ENCODE measurements around the gene REXO2. TPM values are rescaled to one million over a fixed set of nuclear protein-coding genes. Genes with fewer than 3 reads are reported as not detected.
A peak's percentile ranks its signal among the peaks of the same experiment; 100 is the strongest.

Gene REXO2
- total RNA-seq: 71.4 to 83.5 TPM (median 77.2 TPM) in 3 replicates

DNA sequence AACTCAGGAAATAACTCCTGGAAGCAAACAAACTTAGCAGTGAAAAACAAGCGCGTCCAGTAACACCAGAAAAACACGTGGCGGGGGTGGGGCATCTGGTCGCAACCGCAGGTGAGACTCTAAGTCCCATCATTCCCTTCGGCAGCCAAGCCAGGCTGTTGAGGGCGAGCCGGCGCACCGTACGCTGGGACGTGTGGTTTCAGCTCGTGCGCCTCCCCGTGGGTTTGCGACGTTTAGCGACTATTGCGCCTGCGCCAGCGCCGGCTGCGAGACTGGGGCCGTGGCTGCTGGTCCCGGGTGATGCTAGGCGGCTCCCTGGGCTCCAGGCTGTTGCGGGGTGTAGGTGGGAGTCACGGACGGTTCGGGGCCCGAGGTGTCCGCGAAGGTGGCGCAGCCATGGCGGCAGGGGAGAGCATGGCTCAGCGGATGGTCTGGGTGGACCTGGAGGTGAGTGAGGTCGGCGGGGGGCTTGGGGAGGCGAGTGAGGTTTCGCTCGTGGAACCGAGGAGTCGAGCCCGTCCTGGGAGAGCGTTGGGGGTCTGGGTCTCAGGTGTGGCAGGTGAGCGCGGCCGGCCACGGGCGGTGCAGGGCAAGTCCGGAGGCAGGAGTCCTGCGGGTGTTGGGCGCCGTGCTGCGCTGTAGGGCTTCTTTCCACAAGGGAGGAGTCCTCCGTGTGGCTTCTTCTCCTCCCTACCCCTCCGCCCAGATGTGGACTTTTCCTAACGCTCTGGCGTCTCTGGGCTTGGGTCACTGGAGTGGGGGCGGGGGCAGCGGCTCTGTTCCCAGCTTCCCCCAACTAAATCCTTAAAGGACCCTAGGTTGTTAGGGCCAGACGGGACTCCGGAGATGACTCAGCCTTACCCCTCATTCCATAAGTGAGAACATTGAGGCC, at the start of gene REXO2:
TSS of gene REXO2 (plus strand) at position 239 of the 892 bp plus-strand sequence. CDS start at position 301, 62 bp downstream.
- TF ChIP-seq, protein P1, sequence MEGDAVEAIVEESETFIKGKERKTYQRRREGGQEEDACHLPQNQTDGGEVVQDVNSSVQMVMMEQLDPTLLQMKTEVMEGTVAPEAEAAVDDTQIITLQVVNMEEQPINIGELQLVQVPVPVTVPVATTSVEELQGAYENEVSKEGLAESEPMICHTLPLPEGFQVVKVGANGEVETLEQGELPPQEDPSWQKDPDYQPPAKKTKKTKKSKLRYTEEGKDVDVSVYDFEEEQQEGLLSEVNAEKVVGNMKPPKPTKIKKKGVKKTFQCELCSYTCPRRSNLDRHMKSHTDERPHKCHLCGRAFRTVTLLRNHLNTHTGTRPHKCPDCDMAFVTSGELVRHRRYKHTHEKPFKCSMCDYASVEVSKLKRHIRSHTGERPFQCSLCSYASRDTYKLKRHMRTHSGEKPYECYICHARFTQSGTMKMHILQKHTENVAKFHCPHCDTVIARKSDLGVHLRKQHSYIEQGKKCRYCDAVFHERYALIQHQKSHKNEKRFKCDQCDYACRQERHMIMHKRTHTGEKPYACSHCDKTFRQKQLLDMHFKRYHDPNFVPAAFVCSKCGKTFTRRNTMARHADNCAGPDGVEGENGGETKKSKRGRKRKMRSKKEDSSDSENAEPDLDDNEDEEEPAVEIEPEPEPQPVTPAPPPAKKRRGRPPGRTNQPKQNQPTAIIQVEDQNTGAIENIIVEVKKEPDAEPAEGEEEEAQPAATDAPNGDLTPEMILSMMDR (IDR thresholded peaks at IDR 0.05; ENCODE audit: unreplicated experiment): no peak
- DNase-seq (ENCODE audit: low spot score in 2 of 2, unreplicated experiment in 2 of 2): peak; percentile 78 to 92
- Mint-ChIP-seq H3K27me3 (ENCODE audit: low read depth) (no peaks in the 10 kb centered on the region), H3K4me3 (peak within 1 kb of the TSS; percentile 99), H3K9me3 (no peaks in the 10 kb centered on the region), H3K4me1 (peaks cover 40% of the 10 kb centered on the region), H3K27ac (peak within 1 kb of the TSS; percentile 99), H3K36me3 (peaks cover 10% of the 10 kb centered on the region)

DNA sequence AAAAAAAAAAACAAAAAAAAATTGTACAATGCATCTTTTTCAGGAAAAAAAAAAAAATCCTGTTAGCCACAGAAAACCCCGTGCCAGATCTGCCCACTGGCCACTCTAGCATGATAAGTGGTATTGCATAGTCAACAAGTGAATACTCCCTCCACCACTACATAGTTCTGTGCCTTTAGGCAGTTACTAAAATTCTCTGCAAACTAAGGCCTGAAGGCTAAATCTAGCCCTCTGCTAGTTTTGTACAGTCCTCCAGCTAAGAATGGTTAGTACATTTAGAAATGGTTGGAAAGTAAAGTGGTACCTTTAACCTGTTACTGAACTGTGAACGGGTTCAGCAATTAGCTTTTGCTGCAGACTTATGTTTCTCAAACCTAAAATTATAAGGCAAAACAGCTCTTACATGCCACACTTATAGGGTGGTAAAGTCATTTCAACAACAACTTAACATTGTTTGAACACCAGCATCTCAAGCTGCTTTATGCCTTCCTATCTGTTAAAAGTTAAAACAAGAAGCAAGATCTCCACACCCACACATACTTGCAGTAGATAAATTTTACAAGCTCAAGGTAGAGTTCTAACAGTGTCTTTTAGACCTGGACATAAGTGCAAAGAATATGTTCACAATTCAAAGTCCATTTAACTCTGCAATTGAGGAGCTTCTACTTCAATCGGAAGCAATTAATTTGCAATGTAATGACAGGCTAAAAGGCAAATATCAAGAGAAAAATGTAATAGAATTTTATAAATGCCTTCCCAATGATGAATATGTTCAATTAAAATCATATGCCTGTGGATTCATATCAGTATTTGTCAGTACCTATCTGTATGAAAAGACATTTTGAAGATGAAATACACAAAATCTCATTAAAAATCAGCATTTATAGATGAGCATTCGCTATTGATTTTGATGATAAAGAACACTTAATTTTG, 46.3 kb upstream of the REXO2 start:
- Mint-ChIP-seq H3K36me3 (no peaks in the 10 kb centered on the region), H3K27ac (no peak overlapping the region), H3K4me1 (peaks cover 9% of the 10 kb centered on the region), H3K9me3 (no peaks in the 10 kb centered on the region), H3K4me3 (no peak overlapping the region), H3K27me3 (ENCODE audit: low read depth) (no peaks in the 10 kb centered on the region)
- no peak for DNase-seq (ENCODE audit: low spot score in 2 of 2, unreplicated experiment in 2 of 2)
- TF ChIP-seq, protein P1 (IDR thresholded peaks at IDR 0.05; ENCODE audit: unreplicated experiment): no peak

DNA sequence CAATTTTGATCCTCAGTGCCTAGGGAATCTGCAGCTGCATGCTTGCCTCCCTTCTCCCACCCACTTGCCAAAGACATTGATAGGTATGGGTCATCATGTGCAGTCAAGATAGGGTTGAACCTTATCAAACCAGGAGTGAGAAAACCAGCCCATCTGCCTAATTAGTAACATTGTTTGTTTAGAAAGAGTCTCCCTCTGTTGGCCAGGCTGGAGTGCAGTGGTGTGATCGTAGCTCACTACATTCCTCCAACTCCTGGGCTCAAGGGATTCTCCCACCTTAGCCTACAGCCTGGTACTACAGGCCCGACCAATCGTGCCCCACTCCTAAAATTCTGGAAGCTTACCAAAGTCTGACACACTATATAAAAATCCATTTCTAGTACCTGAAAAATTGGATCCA, 43.5 kb upstream of the REXO2 start:
- Mint-ChIP-seq H3K4me3 (no peak overlapping the region), H3K27ac (no peak overlapping the region), H3K4me1 (peaks cover 26% of the 10 kb centered on the region), H3K36me3 (no peaks in the 10 kb centered on the region), H3K27me3 (ENCODE audit: low read depth) (no peaks in the 10 kb centered on the region), H3K9me3 (no peaks in the 10 kb centered on the region)
- DNase-seq (ENCODE audit: low spot score in 2 of 2, unreplicated experiment in 2 of 2): no peak
- TF ChIP-seq, protein P1 (IDR thresholded peaks at IDR 0.05; ENCODE audit: unreplicated experiment): no peak

DNA sequence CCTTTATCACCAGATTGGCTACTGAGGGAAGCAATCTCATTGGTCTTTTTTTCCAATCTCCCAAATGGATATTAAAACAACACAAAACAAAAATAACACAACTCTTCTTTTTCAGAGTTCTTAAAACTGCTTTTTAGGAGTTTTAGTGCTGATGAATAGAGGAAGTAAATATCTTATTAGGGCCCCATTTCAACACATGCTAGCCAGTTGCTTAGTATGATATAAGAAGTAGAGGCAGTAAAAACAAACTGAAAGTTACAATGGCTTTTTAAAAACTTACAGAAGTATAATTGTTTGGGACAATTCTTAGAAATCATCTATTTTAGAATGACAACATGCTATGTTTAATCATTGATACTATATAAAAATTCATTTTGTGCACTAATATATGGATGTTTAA, 42.4 kb upstream of the REXO2 start:
- TF ChIP-seq, protein P1 (IDR thresholded peaks at IDR 0.05; ENCODE audit: unreplicated experiment): no peak

DNA sequence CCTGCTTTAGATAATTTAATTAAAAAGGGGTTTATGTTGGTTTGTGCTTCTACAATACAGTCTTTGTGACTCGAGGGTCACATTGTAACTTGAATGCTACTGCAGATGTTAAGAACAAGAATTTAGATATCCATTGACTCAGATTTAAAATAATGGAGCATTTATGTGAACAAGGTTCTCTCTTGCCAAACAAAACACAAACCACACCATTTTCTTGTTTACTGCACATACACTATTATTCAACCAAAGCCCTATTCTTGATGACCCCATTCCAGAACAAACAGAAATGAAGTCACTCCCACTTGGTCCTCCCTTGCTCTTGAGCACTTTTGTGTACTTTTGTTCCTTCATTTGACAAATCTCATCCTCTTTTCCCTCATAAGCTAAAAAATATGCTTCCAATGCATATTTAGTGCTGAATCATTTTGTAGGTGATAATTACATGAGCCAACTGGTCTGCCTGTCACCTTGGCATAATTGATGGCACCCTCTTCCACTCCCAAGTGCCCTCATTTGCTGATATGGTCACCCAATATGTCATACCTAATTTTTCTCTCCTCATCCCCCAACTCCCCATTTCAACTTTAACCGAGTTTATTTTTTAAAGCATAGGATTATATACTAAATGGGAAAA, 41.8 kb upstream of the REXO2 start:
- Mint-ChIP-seq H3K9me3 (no peaks in the 10 kb centered on the region), H3K4me1 (peaks cover 33% of the 10 kb centered on the region), H3K27me3 (ENCODE audit: low read depth) (no peaks in the 10 kb centered on the region), H3K4me3 (no peak overlapping the region), H3K27ac (peak overlapping the region; percentile 17), H3K36me3 (peaks cover 3% of the 10 kb centered on the region)
- TF ChIP-seq, protein P1 (IDR thresholded peaks at IDR 0.05; ENCODE audit: unreplicated experiment): no peak
- no peak for DNase-seq (ENCODE audit: low spot score in 2 of 2, unreplicated experiment in 2 of 2)

More for the DNA sequence above, 42.4 kb upstream of the REXO2 start:
- Mint-ChIP-seq H3K36me3 (peaks cover under 1% of the 10 kb centered on the region), H3K4me3 (no peak overlapping the region), H3K27me3 (ENCODE audit: low read depth) (no peaks in the 10 kb centered on the region), H3K4me1 (peaks cover 30% of the 10 kb centered on the region), H3K27ac (no peak overlapping the region), H3K9me3 (no peaks in the 10 kb centered on the region)
- no peak for DNase-seq (ENCODE audit: low spot score in 2 of 2, unreplicated experiment in 2 of 2)
